Mucosa of stomach (tissue), 1 donor: Measurements from ENCODE around the gene TMEM270.

ENCODE experiments used
- H3K27me3 ChIP-seq: one replicate; pipeline ENCODE4 v1.7.0; 2013; ENCODE audit warnings: mild to moderate bottlenecking, low read length; ENCODE audit not compliant: control insufficient read depth, insufficient read depth
- H3K36me3 ChIP-seq: one replicate; pipeline ENCODE4 v1.7.0; 2013; ENCODE audit warnings: low read length; ENCODE audit not compliant: control insufficient read depth, insufficient read depth
- H3K4me1 ChIP-seq: one replicate; pipeline ENCODE4 v1.7.0; 2013; ENCODE audit warnings: mild to moderate bottlenecking, low read length; ENCODE audit not compliant: control insufficient read depth, insufficient read depth
- H3K4me3 ChIP-seq: one replicate; pipeline ENCODE4 v1.7.0; 2013; ENCODE audit warnings: low read length
- H3K9ac ChIP-seq: one replicate; pipeline ENCODE4 v1.7.0; 2013; ENCODE audit warnings: mild to moderate bottlenecking, low read length, moderate library complexity
- H3K9me3 ChIP-seq: one replicate; pipeline ENCODE4 v1.7.0; 2013; ENCODE audit warnings: mild to moderate bottlenecking, low read length, moderate library complexity; ENCODE audit not compliant: control insufficient read depth
- donor health status: Pancreatic carcinoma.

TMEM270 gene

GRCh38 chr7:73847941-73848723, 12.8 kb upstream of the TMEM270 start:
- Histone ChIP-seq H3K9ac (no peak overlapping the region), H3K27me3 (peaks cover 5% of the 10 kb centered on the region), H3K4me1 (peaks cover 27% of the 10 kb centered on the region), H3K9me3 (no peaks in the 10 kb centered on the region), H3K36me3 (no peaks in the 10 kb centered on the region), H3K4me3 (no peak overlapping the region)

GRCh38 chr7:73850781-73851207, 10.2 kb upstream of the TMEM270 start:
- no peak overlapping the region for H3K9ac ChIP-seq
- no peak overlapping the region for H3K4me3 ChIP-seq
- peaks cover 8% of the 10 kb centered on the region for H3K27me3 ChIP-seq
- H3K36me3 ChIP-seq: no peaks in the 10 kb centered on the region
- peaks cover 33% of the 10 kb centered on the region for H3K4me1 ChIP-seq
- H3K9me3 ChIP-seq: no peaks in the 10 kb centered on the region

GRCh38 chr7:73851410-73852338, 9.3 kb upstream of the TMEM270 start:
- no peak overlapping the region for H3K4me3 ChIP-seq

GRCh38 chr7:73852500-73852899, 8.5 kb upstream of the TMEM270 start:
- Histone ChIP-seq H3K9ac (no peak overlapping the region), H3K9me3 (no peaks in the 10 kb centered on the region), H3K4me3 (no peak overlapping the region), H3K4me1 (peaks cover 35% of the 10 kb centered on the region), H3K36me3 (no peaks in the 10 kb centered on the region), H3K27me3 (peaks cover 18% of the 10 kb centered on the region)

More at GRCh38 chr7:73851410-73852338, 9.3 kb upstream of the TMEM270 start:
- H3K27me3 ChIP-seq: peaks cover 13% of the 10 kb centered on the region
- H3K9ac ChIP-seq: no peak overlapping the region
- H3K9me3 ChIP-seq: no peaks in the 10 kb centered on the region
- H3K4me1 ChIP-seq: peaks cover 35% of the 10 kb centered on the region
- no peaks in the 10 kb centered on the region for H3K36me3 ChIP-seq

DNA sequence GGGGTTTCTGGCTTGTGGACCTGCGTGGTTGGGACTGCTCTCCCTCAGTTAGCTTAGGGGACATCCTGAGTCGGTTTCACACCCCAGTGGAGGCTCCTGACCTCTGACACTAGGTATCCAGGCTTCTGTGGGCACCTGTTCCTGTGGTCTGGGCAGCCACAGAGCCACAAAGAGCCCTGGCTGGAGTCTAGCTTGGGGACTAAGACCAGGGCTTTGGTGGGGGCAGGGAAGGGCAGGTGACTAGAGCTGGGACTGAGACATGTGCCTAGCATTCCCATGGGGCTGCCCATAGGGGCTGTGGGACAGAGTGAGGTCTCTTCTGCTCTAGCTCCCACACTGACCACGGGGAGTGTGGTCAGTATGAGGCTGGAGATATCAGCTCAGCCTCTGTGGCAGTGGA, 4.0 kb upstream of the TMEM270 start:
- no peaks in the 10 kb centered on the region for H3K36me3 ChIP-seq
- peaks cover 11% of the 10 kb centered on the region for H3K4me1 ChIP-seq
- no peaks in the 10 kb centered on the region for H3K9me3 ChIP-seq

DNA sequence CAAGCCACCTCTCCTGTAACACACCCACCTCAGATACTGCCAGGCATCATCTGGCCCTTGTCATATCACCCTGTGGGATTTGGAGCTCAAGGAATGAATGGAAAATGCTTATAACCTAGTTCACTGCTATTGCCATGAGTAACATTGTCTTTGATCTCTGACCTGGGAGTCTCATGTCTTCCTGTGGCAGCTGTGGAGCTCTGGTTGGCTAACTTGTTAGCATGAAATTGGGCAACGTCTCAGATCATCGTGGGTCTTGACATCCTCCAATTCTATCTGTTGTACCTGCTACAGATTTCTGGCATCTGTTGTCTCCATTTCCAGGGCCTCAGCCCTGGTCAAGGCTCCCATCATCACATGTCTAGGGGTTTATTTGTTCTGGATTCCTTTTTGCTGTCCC, 2.2 kb upstream of the TMEM270 start:
- Histone ChIP-seq H3K27me3 (peaks cover 25% of the 10 kb centered on the region), H3K4me3 (no peak overlapping the region), H3K9me3 (no peaks in the 10 kb centered on the region), H3K9ac (no peak overlapping the region), H3K4me1 (peaks cover 7% of the 10 kb centered on the region), H3K36me3 (no peaks in the 10 kb centered on the region)

More for the DNA sequence above, 4.0 kb upstream of the TMEM270 start:
- peaks cover 25% of the 10 kb centered on the region for H3K27me3 ChIP-seq
- H3K4me3 ChIP-seq: no peak overlapping the region
- no peak overlapping the region for H3K9ac ChIP-seq

GRCh38 chr7:73861305-73861704, 346 bp downstream of the TMEM270 start:
- no peaks in the 10 kb centered on the region for H3K36me3 ChIP-seq
- H3K9ac ChIP-seq: no peak overlapping the region
- H3K9me3 ChIP-seq: no peaks in the 10 kb centered on the region
- H3K4me3 ChIP-seq: no peak overlapping the region
- H3K4me1 ChIP-seq: no peaks in the 10 kb centered on the region
- peaks cover 14% of the 10 kb centered on the region for H3K27me3 ChIP-seq

GRCh38 chr7:73864981-73865711, 4.2 kb downstream of the TMEM270 start:
- Histone ChIP-seq H3K4me3 (no peak overlapping the region), H3K9me3 (no peaks in the 10 kb centered on the region), H3K27me3 (no peaks in the 10 kb centered on the region), H3K4me1 (peaks cover 2% of the 10 kb centered on the region), H3K36me3 (no peaks in the 10 kb centered on the region), H3K9ac (no peak overlapping the region)

DNA sequence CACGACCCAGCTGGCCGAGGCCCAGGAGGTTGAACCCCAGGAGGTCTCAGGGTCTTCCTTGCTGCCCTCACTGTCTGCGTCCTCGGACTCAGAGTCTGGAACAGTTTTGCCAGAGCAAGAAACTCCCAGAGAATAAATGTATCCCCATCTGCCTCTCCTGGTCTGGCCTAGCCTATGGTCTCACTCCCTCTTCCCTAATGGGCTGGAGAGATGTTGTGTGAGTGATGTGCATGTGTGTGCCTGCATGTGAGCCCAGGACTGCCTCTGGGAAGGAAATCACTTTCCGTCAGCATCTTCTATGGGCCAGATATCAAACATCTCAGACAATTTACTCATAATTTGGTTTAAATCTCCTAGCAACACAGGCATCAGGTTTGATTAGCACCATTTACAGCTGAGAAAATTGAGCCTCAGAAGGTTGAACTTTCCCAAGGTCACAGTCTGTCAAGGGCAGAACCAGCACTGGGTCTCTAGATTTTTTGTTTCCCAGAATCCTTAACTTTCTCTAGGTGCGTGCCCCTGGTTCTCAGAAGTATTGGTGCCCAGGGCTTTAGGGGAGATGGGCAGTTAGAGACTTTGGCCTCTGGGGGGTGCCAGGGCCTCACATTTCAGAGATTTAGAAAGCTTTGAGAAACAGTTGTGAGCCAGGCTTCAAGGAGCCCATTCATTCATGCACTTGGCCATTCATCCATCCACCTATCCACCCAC, 4.9 kb downstream of the TMEM270 start:
- no peak overlapping the region for H3K4me3 ChIP-seq
- H3K27me3 ChIP-seq: peaks cover 2% of the 10 kb centered on the region
- H3K9ac ChIP-seq: no peak overlapping the region
- H3K4me1 ChIP-seq: peaks cover 3% of the 10 kb centered on the region
- H3K36me3 ChIP-seq: no peaks in the 10 kb centered on the region
- no peaks in the 10 kb centered on the region for H3K9me3 ChIP-seq

DNA sequence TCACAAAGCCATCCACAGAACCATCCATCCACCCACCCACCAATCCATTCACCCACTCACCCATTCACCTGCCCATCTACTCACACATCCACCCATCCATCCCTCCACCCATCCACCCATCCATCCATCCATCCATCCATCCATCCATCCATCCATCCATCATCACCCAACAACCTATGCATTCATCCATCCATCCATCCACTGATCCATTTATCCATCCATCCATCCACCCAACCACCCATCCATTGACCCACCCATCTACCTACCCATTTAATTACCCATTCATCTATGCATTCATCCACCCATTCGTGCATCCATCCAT, 5.4 kb downstream of the TMEM270 start:
- H3K4me3 ChIP-seq: no peak overlapping the region
- H3K9me3 ChIP-seq: no peaks in the 10 kb centered on the region
- H3K36me3 ChIP-seq: no peaks in the 10 kb centered on the region
- H3K4me1 ChIP-seq: peaks cover 5% of the 10 kb centered on the region
- H3K27me3 ChIP-seq: peaks cover 7% of the 10 kb centered on the region
- H3K9ac ChIP-seq: no peak overlapping the region

- H3K36me3 ChIP-seq: no peaks in the 10 kb centered on the region
- H3K9ac ChIP-seq: no peak overlapping the region
Measured at GRCh38 chr7:73869011-73869798, 8.2 kb downstream of the TMEM270 start.

More at GRCh38 chr7:73869011-73869798, 8.2 kb downstream of the TMEM270 start:
- Histone ChIP-seq H3K4me3 (no peak overlapping the region), H3K4me1 (peaks cover 9% of the 10 kb centered on the region), H3K27me3 (peaks cover 10% of the 10 kb centered on the region), H3K9me3 (no peaks in the 10 kb centered on the region)
